ENCODE results near the gene TECTA. TPM values are rescaled to one million over a fixed set of nuclear protein-coding genes. Genes with fewer than 3 reads are reported as not detected.

Gene TECTA
- total RNA-seq, 4 donors from 2014 or later = 0.87 to 3.1 (median 2.0) TPM

- H3K27me3 ChIP-seq = no peaks in the 10 kb centered on the region
- H3K4me3 ChIP-seq = no peak overlapping the region
- no peak for DNase-seq (ENCODE audit: low spot score in 2 of 2)
- H3K9me3 ChIP-seq = no peaks in the 10 kb centered on the region
- 81% methylated on average over 3 of the region's 3 CpGs for WGBS, 2 donors
- TF ChIP-seq CTCF (IDR thresholded peaks at IDR 0.05) = no peak
- no peak for TF ChIP-seq POLR2A (IDR thresholded peaks at IDR 0.05)
- no peak for TF ChIP-seq EP300 (IDR thresholded peaks at IDR 0.05)
- H3K4me1 ChIP-seq = peaks cover 0 to 17% (median 4%) of the 10 kb centered on the region in 4 donors
- H3K27ac ChIP-seq = no peak overlapping the region
- peaks cover 0 to 68% (median 0%) of the 10 kb centered on the region in 3 donors for H3K36me3 ChIP-seq
These were observed 34.0 kb upstream of the TECTA start for GRCh38 chr11:121067026-121067425.

- TF ChIP-seq EP300 (IDR thresholded peaks at IDR 0.05) (no peak), CTCF (IDR thresholded peaks at IDR 0.05) (no peak), POLR2A (IDR thresholded peaks at IDR 0.05) (no peak)
- Histone ChIP-seq H3K9me3 (no peaks in the 10 kb centered on the region), H3K4me1 (peaks cover 0 to 20% (median 5%) of the 10 kb centered on the region in 4 donors), H3K36me3 (peaks cover 0 to 64% (median 0%) of the 10 kb centered on the region in 3 donors), H3K27me3 (no peaks in the 10 kb centered on the region), H3K27ac (no peak overlapping the region), H3K4me3 (no peak overlapping the region)
- DNase-seq (ENCODE audit: low spot score in 2 of 2) = no peak
- WGBS, 2 donors = 26 to 39% methylated on average over 2 of the region's 2 CpGs
These were observed 33.6 kb upstream of the TECTA start for GRCh38 chr11:121067453-121067852.

GRCh38 chr11:121067962-121068647 lies 32.9 kb upstream of the TECTA start:
- peaks cover 0 to 57% (median 0%) of the 10 kb centered on the region in 3 donors for H3K36me3 ChIP-seq
- peaks cover 0 to 20% (median 5%) of the 10 kb centered on the region in 4 donors for H3K4me1 ChIP-seq
- no peak overlapping the region for H3K4me3 ChIP-seq
- H3K27me3 ChIP-seq = no peaks in the 10 kb centered on the region
- 71 to 78% methylated on average over 6 of the region's 6 CpGs for WGBS, 2 donors
- no peak overlapping the region for H3K27ac ChIP-seq
- DNase-seq (ENCODE audit: low spot score in 2 of 2) = no peak
- no peaks in the 10 kb centered on the region for H3K9me3 ChIP-seq
- TF ChIP-seq POLR2A (IDR thresholded peaks at IDR 0.05) (no peak), EP300 (IDR thresholded peaks at IDR 0.05) (no peak), CTCF (IDR thresholded peaks at IDR 0.05) (no peak)

GRCh38 chr11:121068787-121069186 lies 32.3 kb upstream of the TECTA start:
- Histone ChIP-seq H3K27me3 (no peaks in the 10 kb centered on the region), H3K9me3 (no peaks in the 10 kb centered on the region), H3K4me3 (no peak overlapping the region), H3K27ac (no peak overlapping the region), H3K4me1 (peaks cover 0 to 20% (median 5%) of the 10 kb centered on the region in 4 donors), H3K36me3 (peaks cover 0 to 50% (median 0%) of the 10 kb centered on the region in 3 donors)
- DNase-seq (ENCODE audit: low spot score in 2 of 2) = no peak
- no peak for TF ChIP-seq POLR2A (IDR thresholded peaks at IDR 0.05)
- no peak for TF ChIP-seq EP300 (IDR thresholded peaks at IDR 0.05)
- no peak for TF ChIP-seq CTCF (IDR thresholded peaks at IDR 0.05)
- WGBS, 2 donors = 93% methylated on average over 6 of the region's 6 CpGs

Measured in tibial nerve (tissue), 4 donors.